ENCODE data around the gene USP9X.

USP9X gene

GRCh38 chrX:41152221-41152620 lies 67.0 kb downstream of the USP9X start:
- ATAC-seq, result no peak
- TF ChIP-seq CSRNP3 (CRISPR knock-in tag; IDR thresholded peaks at IDR 0.05), result no peak
- TF ChIP-seq ZFP3 (CRISPR knock-in tag; IDR thresholded peaks at IDR 0.05), result no peak
- no peak for TF ChIP-seq ZFP30 (CRISPR knock-in tag; IDR thresholded peaks at IDR 0.05)
- TF ChIP-seq CREB5 (CRISPR knock-in tag; IDR thresholded peaks at IDR 0.05; ENCODE audit: low read depth), result no peak
- TF ChIP-seq PPARA (CRISPR knock-in tag; IDR thresholded peaks at IDR 0.05; ENCODE audit: borderline replicate concordance), result no peak
- TF ChIP-seq POU6F1 (CRISPR knock-in tag; IDR thresholded peaks at IDR 0.05; ENCODE audit: borderline replicate concordance, low read depth), result no peak
- no peak for TF ChIP-seq SNAI2 (CRISPR knock-in tag; IDR thresholded peaks at IDR 0.05)
- TF ChIP-seq CSDC2 (CRISPR knock-in tag; IDR thresholded peaks at IDR 0.05), result no peak
- no peak for TF ChIP-seq ZNF70 (CRISPR knock-in tag; IDR thresholded peaks at IDR 0.05)
- TF ChIP-seq OSR1 (CRISPR knock-in tag; IDR thresholded peaks at IDR 0.05), result no peak
- no peak for TF ChIP-seq ZNF565 (CRISPR knock-in tag; conservative IDR thresholded peaks at IDR 0.05; ENCODE audit: low read depth)
- TF ChIP-seq PATZ1 (CRISPR knock-in tag; IDR thresholded peaks at IDR 0.05; ENCODE audit: borderline replicate concordance), result no peak
- TF ChIP-seq ISL1 (CRISPR knock-in tag; IDR thresholded peaks at IDR 0.05), result no peak

DNA sequence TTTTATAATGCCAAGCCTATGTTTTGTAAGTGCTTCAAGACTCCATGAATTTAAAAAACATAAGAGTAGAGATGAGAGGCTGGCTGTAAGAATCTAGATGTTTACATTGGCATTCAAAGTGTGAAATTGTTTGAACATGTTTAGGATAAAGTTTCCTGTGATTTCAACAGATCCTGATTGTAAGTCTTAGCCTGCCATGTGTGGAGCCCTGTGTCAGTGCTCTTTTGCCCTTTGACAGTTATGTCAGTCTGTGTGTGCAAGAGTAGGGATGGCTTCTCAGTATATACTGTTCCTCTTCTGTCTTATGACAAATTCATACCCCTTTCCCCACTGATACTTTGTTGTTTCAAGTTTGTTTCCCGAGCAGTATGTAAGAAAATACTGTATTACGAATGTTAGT lies 68.2 kb downstream of the USP9X start:
- no peak for ATAC-seq
- TF ChIP-seq RARB (CRISPR knock-in tag; IDR thresholded peaks at IDR 0.05) (no peak), ZFP30 (CRISPR knock-in tag; IDR thresholded peaks at IDR 0.05) (no peak), TOX (CRISPR knock-in tag; IDR thresholded peaks at IDR 0.05; ENCODE audit: borderline replicate concordance) (no peak), ESRRG (CRISPR knock-in tag; IDR thresholded peaks at IDR 0.05) (no peak), SNAI2 (CRISPR knock-in tag; IDR thresholded peaks at IDR 0.05) (no peak), TCF4 (CRISPR knock-in tag; IDR thresholded peaks at IDR 0.05; ENCODE audit: borderline replicate concordance) (no peak), ARNTL (CRISPR knock-in tag; IDR thresholded peaks at IDR 0.05; ENCODE audit: borderline replicate concordance, low read depth) (no peak), ZNF8 (CRISPR knock-in tag; IDR thresholded peaks at IDR 0.05) (no peak), CSRNP3 (CRISPR knock-in tag; IDR thresholded peaks at IDR 0.05) (no peak), PATZ1 (CRISPR knock-in tag; IDR thresholded peaks at IDR 0.05; ENCODE audit: borderline replicate concordance) (no peak), CSDC2 (CRISPR knock-in tag; IDR thresholded peaks at IDR 0.05) (no peak), ZC3H10 (CRISPR knock-in tag; IDR thresholded peaks at IDR 0.05) (no peak), ZNF565 (CRISPR knock-in tag; conservative IDR thresholded peaks at IDR 0.05; ENCODE audit: low read depth) (no peak), PPARA (CRISPR knock-in tag; IDR thresholded peaks at IDR 0.05; ENCODE audit: borderline replicate concordance) (no peak), ZNF70 (CRISPR knock-in tag; IDR thresholded peaks at IDR 0.05) (no peak)
- TF ChIP-seq, protein P1, sequence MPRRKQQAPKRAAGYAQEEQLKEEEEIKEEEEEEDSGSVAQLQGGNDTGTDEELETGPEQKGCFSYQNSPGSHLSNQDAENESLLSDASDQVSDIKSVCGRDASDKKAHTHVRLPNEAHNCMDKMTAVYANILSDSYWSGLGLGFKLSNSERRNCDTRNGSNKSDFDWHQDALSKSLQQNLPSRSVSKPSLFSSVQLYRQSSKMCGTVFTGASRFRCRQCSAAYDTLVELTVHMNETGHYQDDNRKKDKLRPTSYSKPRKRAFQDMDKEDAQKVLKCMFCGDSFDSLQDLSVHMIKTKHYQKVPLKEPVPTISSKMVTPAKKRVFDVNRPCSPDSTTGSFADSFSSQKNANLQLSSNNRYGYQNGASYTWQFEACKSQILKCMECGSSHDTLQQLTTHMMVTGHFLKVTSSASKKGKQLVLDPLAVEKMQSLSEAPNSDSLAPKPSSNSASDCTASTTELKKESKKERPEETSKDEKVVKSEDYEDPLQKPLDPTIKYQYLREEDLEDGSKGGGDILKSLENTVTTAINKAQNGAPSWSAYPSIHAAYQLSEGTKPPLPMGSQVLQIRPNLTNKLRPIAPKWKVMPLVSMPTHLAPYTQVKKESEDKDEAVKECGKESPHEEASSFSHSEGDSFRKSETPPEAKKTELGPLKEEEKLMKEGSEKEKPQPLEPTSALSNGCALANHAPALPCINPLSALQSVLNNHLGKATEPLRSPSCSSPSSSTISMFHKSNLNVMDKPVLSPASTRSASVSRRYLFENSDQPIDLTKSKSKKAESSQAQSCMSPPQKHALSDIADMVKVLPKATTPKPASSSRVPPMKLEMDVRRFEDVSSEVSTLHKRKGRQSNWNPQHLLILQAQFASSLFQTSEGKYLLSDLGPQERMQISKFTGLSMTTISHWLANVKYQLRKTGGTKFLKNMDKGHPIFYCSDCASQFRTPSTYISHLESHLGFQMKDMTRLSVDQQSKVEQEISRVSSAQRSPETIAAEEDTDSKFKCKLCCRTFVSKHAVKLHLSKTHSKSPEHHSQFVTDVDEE (CRISPR knock-in tag; IDR thresholded peaks at IDR 0.05), result no peak

Measured in SK-N-SH treated with all-trans-retinoic acid at 6 μM for 48 hours (cell line).